GM21360 (cell line): ENCODE results near the gene HDAC9.
"Not testable (repeated sequence)": the region's sequence is repeated elsewhere in the genome, so short reads cannot be mapped to it uniquely, and the experiment has no call there.

ENCODE experiments used
- ATAC-seq: cut with Tn5 transposase; IDR thresholded peaks from one replicate; pipeline ENCODE4 v1.9.1; 2021; ENCODE audit warnings: mild to moderate bottlenecking, moderate library complexity; ENCODE audit not compliant: unreplicated experiment

HDAC9 gene

DNA sequence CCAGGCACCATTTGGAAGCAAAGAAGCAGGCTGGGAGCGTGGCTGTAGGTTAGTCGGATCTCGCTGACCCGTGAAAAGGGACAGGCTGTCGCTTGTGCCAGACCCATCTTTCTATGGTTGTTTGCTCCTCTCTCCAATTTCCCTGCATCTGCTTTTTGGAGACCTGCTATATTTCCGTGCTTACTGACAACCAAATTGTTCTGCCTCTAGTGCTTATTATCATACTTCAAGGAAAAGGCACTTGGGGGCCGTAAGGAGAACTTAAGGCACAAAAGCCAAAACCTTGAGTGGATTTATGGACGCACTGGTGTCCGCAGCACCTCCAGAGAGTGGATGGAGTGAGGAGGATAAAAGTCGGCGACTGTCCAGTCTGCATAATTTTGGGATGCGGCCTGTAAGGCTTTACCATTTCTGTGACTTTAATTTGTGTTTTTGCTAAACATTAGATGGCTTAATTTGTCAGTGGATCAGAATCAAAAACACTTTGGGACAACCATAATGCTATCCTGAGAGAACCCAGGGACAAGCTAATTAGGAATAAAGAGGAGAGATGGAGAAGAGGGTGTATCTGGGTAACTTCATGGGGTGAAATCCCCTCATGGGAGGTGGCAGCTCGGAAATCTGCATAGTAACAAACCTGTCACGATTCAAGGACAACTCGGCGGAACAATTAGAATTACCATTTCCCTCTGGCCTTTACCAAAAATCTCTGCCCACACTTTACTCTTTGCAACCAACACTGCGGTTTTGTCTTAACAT is 206.7 kb downstream of the HDAC9 start:
- ATAC-seq = no peak

DNA sequence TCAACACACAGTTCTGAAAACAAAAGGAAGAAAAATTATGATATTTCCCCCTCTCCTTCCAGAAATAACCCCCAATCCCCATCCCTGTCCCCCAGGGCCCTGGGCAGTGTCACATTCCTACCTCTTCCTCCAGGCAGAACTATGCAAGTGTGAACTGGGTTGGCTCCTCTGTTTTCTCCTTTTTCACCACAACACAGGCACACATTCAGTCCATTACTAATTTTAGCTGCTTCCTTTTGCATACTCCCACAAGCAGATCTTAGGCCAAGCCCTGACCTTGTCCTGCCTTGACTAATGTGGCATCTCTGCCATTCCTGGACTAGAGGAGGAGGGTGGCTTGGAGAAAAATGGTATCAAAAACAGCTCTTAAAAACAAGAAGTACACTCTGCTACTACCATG is 208.1 kb downstream of the HDAC9 start:
- ATAC-seq = no peak

DNA sequence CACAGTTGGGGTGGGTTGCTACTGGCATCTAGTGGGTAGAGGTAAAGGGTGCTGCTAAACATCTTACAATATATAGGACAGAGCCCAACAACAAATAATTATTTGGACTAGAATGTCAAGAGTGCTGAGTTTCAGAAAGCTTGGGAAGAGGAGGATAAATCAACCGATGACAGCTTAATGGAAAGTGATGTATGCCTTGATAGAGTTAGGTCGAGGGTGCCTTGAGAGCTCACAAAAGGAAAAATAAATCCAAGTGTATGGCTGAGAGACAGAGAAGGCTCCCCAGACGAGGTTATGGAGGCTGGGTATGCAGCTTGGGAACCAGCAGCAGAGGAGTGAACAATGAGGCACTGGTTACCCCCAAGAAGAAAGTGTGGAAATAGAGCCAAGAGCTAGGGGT is 211.1 kb downstream of the HDAC9 start:
- no peak for ATAC-seq

DNA sequence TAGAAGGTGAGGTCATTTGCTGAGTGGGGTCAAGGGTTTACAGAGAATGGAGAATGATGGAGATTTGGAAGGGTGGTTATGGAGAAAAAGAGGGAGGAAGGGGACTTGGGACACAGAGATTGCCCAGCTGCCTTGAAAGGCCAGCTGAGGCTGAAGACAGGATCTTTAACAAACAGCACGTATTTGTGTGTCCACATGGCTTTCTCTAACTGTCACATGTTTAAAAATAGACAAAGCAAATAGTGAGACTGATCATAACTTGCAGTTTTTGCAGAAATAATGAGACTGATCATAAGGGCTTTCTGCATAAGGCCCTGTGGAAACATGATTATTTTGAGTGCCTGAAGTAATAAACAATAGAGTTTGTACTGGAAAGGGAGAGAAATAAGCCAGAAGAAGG is 212.7 kb downstream of the HDAC9 start:
- ATAC-seq = no peak

DNA sequence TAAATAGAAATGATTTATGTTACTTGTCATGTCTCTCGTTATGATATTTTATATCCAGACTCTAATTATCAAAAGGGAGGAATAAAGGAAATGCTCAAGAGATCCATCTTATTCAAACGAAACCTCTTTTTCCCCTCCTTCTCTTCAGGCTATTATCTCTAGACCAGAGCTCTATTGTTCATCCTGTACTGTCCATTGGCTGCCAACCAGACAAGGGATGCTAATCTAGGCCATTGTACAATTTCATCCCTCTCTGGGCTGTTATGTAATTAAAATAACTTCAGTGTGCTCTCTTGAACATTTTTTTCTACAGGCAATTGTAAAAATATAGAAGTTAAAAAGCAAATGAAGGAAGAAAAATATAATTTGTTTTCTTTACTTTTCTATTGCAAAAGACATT is 220.4 kb downstream of the HDAC9 start:
- no peak for ATAC-seq

DNA sequence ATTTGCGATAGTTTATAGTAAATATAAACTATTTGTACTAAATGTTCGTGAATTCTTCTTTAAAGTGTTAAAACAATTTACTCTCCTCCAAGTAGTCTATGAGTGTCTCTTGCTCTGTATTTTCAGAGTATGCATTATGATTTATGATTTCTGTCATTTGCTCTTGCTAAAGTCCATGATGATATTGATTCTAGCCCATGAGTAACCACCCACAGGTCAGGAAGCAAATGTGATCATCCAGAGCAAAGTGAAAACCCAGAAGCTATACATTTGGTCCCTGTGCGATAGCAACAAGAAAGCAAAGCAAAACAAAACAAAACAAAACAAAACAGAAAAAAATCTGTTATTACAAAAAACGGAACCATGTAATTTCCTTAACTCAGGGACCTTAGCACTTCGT is 225.9 kb downstream of the HDAC9 start:
- no peak for ATAC-seq

DNA sequence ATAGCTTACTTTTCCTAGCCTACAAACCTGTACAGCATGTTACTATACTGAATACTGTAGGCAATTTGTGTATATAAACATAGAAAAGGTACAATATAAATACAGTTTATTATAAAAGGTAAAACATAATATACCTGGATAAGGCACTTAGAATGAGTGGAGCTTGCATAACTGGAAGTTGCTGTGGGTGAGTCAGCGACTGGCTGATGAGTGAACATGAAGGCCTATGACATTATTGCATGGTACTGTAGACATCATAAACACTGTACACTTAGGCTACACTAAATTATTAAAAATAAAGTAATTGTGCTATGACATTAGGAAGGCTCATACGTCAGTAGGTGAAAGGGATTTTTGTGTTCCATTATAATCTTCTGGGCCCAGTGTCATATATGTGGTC is 228.8 kb downstream of the HDAC9 start:
- no peak for ATAC-seq

DNA sequence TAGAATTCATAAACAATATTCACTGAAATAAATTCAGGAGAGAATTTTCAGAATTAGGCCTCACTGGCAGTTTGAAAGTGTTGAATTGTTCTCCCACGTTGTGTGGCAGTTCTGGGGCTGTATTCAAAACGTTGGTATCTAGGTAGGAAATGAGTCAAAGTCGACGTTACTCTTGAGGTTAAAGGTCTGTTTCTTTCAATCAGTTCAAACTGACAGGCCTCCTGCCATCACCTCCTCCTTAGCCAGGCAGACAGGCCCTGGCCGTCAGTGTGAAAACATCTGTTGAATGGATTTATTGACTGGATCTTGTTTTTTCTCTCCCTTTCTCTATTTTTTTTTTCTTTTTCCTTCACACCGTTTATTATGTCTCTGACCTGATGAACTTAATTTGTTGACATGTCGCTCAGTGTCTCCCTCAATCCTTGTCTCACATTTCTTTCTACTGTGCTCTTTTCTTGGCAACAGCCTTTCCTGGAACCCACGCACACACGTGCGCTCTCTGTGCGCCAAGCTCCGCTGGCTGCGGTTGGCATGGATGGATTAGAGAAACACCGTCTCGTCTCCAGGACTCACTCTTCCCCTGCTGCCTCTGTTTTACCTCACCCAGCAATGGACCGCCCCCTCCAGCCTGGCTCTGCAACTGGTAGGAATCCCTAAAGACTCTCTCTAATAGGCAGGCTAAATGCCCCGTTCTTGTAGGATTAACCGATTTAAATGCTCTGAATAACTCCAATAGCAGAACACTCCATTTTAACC is 231.7 kb downstream of the HDAC9 start:
- ATAC-seq = no peak

DNA sequence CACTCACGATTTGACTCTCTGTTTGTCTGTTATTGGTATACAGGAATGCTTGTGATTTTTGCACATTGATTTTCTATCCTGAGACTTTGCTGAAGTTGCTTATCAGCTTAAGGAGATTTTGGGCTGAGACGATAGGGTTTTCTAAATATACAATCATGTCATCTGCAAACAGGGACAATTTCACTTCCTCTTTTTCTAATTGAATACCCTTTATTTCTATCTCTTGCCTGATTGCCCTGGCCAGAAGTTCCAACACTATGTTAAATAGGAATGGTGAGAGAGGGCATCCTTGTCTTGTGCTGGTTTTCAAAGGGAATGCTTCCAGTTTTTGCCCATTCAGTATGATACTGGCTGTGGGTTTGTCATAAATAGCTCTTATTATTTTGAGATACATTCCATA is 240.5 kb downstream of the HDAC9 start:
- ATAC-seq = not testable (repeated sequence)

DNA sequence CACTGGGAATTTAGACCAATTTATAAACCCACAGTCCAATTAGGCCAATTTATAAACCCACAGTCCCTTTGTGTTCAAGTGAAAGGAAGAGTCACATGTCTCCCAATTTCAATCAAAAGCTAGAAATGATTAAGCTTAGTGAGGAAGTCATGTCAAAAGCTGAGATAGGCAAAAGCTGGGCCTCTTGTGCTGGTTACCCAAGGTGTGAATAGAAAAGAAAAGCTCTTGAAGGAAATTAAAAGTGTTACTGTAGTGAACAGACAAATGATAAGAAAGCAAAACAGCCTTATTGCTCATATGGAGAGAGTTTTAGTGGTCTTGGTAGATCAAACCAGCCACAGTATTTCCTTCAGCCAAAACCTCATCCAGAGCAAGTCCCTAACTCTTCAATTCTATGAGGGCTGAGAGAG is 245.0 kb downstream of the HDAC9 start:
- ATAC-seq = no peak

DNA sequence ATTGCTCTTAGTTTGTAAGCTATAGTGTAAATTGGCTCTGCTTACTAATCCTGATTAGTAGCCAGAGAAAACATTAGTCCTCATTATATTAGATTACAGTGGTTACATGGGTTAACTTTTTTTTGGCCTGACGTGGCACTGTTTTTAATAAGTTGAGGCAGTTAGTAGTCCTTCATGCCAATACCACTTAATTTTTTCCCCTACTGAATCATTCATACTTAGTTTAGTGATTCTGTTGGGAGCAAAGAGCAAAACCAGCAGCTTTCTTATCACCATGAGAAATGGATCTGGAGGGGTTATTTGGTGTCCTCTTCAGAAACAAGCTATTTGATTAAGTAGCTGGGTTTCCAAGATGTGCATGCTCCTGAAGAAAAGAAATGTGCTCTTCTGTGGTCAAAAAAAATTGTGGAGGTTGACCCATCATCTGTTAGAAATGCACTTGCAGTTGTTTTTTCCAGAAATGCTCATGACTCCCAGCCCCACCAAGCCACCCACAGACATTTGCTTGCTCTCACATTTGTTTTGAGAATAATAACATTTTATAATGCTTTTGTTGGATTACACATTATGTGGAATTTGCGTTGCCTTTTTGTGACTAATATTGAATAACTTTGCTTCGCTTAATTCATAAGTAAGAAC is 258.5 kb downstream of the HDAC9 start:
- ATAC-seq = no peak

DNA sequence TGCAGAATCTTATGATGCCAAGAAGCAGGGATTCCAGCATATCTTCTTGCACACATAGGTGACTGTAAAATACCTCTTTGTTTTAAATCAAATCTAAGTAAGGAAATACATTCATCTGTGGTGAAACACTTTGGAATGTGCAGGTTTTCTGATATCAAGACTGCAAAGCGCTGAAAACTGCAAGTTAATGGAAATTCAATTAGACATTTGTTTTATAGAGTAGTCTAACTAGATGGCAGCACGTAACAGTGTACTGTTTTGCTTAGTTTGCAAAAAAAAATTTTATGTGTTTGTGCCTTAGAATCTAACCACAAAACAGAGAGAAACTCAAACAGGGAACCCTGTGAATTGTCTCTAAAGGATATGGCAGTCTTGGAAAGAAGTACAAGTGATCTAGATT is 259.2 kb downstream of the HDAC9 start:
- ATAC-seq = no peak

DNA sequence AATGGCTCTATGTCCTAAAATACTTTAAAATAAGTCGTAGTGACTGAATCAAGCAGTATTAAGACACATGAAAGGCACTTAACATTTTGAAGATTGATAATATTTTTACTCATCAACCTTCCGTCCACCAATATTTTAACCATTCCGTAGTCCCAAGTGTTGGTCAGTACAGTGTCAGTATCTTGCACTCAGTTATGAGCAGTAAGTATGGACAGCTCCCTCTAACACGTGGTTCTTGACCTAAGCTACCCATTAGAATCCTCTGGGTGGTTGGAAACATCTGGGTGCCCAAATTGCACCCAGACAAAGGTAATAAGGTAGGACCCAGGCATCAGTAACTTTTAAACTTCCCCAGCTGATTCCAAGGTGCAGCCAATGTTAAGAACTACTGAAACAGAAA is 260.2 kb downstream of the HDAC9 start:
- no peak for ATAC-seq

DNA sequence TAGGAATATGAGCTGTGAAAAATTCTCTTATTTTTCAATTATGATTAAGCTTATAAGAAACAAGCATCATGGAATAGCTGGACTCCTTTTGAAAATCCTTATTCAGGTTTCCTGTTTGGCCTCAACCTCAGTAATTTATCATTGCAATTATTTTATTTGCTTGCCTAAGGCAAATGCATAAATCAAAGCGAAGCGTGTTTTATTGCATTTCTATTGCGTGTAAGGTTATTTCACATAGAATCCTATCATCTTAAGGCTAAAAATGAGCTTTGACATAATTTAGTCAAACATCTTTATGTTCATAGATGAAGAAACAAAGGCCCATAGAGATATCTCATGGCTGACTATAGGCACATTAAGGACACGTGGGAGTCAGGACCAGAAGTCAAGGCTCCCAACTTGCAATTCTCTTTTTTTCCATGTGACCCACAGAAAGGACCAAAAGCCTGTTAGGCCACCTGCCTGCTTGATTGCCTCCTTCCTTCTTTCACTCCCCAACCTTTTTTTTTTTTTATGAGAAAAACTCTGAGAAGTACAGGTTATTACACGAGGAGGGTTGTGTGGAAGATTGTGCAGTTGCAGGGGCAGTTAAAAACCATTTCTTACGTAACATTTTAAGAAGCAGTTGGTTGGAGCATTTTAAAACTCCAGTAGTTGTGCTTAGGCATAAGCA is 261.0 kb downstream of the HDAC9 start:
- ATAC-seq = no peak

DNA sequence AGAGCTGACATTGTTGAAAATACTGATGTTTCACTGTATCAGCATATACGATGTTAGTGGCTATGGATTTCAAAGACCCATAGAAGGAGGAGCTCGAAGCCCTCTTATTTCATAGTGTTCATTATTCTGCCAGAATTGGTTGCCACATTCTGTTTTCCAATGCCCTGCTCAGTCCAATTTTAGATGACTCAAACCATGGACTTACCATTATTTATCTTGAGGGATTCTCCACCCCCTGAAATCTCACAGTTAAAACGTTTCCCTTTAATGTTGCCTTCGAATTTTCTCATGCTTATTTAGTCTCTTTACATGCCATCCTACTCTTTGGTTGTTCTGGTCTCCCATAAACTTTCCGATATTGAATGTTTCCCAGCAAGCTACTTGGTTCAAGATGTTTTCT is 264.5 kb downstream of the HDAC9 start:
- no peak for ATAC-seq

DNA sequence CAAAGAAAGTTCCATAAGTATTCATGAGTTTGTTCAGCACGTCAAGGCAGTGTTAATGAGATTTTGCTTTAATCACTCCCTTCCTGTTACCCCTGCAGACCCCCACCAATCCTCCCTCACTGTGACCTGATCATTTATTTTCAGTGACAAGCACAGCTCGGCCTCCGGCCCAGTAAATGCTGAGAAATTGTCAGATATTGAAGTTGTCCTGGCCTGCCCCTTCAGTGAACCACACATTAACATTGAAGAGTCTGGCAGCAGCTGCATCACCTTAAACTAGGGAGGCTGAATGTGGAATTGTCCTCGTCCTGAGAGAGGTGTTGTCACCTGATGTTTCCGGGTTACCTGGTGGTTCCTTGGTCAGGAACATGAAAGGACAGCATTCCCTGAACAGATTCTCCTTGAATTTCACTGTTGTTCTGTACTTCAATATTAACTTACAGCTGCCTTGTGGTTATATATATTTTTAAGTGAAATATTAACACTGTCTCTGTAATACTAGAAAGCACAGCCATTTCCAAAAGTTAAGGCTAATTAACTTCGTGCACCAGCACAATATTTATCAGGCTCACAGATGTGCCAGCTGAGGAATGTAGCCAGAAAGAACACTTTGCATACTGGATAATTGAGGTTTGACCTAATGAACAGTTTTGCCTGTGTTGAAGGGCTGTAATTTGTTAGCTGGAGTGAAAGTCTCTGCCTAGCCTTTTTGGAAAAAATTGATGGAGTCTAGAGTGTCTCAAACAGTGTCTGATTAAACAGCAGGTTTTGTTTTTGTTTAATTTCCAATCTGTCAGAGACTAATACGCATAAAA is 265.3 kb downstream of the HDAC9 start:
- no peak for ATAC-seq

DNA sequence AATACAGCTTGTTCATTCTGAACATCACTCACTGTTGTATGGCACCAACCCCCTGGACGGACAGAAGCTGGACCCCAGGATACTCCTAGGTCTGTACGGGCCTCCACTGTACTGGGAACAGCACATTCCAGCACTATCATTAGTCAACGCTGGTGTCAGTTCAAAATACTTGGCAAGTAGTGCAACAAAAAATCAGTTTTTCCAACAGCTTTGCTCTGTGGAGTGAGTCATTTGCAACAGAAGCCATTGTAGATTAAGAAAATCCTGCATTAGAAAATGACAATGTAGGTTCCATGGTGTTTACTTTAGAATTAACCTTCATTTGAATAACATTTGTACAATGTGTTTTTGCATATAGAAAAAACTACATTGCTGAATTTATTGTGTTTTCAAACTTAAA is 266.6 kb downstream of the HDAC9 start:
- ATAC-seq = no peak

DNA sequence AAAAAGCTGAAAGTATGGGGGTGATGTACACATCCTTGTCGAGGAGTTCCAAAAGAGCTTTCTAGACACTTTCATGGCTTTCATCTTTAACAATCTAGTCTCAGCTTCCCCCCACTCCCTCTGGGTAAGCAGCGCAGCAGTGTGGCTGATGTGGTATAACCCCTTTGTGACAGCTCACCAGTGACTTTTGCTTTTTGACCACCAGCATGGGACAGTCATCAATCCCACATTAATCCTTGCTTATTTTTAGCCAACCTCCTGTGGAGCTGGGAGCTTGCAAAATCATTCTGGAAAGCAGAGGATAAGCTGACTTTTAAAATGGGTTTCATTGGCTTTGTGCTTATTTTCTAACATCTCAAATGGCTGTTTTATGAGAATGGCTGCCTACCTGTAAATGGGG is 272.7 kb downstream of the HDAC9 start:
- no peak for ATAC-seq

DNA sequence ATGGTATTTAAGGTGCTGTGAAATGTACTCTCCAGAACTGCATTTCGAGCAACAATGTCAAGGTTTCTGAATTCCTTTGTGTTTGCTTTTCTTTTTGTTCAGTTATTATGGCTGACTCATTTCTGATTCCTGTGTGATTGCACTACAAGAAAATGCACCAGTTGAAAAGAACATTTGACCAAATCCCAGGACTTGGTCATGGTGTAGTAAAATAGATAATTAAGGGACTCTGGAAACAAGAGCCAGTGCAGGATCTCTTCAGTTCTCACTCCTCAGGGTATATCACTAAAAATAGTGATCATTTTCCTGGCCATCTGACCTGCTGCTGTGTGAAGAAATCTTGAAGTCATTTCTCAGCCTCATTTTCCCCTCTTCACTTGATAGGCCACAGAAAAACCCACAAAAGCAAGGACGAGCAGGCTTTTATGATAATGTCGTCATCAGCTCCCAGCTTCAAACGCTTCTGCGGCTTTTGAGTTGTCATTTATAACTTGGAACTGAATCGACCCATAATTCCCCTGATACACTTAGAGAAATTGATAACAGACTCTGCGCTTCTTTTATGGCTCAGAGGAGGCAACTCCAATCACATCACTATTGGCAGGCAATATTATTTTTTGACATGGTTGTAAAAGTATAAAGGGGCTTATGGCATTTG is 274.7 kb downstream of the HDAC9 start:
- no peak for ATAC-seq

DNA sequence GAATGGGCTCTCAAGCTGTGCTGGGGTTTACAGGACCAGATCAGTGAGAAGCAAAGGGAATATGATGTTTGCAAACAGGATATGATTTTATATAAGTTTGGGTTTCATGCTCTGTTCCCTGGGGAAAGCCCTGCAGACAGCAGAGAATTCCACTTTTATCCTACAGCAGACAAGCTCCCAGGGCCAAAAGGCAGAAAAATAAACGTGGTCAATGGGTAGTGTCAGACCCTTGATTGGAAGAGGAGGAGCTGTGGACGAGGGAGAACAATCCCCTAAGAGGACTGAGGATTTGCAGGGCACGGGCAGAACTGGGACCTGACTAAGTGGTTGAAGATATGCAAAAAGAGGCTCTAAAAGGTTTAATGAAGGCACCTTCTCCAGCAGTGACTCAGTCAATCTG is 275.3 kb downstream of the HDAC9 start:
- no peak for ATAC-seq
